Inflammatory macrophage treated with lipopolysaccharide for 4 hours (primary cell): ENCODE data around the gene NR5A1.

Source experiments
- DNase-seq: peaks from one replicate; pipeline ENCODE4 v3.0.0-alpha.2; 2020

NR5A1 gene

DNA sequence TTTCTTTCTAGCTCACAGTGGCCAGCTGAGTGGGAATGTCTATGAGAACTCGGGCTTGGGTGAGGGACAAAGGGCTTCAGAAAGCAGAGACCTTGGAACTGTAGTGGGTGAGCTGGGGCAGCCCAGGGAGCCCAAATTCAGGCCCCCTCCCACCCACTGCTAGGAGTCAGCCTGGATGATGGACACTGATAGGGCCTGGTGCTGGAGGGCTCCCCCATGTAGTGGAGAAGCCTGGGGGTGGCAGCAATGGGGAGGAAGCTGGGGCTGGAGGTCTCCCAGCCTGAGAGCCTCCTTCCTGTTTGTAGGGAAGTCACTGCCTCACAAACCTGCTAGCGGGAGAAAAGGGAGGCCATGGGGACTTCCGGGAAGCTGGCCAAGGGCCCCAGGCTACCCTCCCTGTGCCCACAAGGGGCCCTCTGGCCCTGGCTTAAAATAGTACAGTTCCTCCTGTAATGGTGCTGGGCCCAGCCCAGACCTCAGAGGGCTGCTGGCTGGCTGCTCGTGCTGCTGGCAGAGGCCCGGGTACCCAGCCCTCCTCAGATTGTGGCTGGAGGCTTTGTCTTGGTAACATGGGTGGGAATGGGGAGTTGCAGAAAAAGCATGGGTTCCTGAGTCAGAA is 6.3 kb upstream of the NR5A1 start:
- DNase-seq, result no peak

DNA sequence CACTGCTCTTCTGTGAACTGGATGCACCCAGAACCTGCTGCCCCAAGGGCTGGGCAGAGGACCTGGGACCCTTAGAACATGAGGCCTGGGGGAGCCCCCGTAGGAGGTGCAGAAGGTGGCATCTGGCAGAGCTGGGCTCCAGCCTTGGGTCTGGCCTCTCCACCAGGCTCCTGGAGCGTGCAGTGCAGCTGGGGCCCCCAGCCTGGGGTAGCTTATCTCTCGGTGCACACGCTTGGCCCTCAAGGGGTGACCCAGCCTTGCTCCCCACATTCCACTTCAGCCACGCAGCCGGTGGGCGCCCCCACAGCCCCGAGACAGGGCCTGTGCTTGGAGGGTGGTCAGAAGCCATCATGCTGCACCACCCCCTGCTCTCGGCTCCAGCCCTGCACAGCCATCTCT is 5.6 kb upstream of the NR5A1 start:
- DNase-seq, result no peak

DNA sequence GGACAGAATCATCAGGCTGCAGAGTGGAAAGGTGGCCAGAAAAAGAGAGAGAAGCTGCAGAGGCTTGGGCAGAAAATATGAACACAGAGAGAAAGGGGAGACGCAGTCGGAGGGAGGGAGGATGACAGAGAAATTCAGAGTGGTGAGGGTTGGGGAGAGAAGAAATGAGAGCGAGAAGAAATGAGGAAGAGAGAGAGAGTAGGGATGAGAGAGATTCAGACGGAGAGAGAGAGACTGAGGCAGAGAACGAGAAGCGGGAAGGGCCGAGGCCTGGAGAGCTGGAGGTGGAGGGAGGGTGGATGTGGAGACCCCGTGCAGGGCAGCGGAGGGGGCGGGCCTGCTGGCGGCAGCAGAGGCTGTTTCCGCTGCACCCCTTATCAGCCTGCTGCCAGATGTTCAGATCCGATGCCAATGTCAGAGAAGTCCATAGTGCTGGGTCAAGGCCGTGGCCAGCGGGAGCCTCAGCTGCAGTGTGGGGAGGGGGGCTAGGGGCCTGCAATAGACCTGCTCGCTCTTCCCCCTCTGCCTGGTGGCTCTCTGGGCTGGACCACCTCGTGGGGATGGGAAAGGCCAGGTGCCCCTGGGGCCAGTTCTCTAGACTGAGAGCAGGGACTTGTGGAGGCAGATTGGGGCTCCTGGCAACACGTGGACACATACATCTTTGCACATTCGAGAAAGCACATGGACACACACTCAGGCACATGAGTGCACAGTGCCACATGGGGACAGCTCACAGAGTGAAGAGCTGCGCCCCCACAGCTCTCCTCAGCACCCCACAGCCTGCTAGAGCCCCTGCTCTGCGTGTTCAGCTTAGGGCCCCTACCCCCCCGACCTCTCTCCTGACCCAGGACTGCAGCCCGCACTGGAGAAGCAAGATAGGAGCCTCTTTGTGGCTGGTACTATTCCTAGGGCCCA is 4.9 kb upstream of the NR5A1 start:
- DNase-seq, result no peak

DNA sequence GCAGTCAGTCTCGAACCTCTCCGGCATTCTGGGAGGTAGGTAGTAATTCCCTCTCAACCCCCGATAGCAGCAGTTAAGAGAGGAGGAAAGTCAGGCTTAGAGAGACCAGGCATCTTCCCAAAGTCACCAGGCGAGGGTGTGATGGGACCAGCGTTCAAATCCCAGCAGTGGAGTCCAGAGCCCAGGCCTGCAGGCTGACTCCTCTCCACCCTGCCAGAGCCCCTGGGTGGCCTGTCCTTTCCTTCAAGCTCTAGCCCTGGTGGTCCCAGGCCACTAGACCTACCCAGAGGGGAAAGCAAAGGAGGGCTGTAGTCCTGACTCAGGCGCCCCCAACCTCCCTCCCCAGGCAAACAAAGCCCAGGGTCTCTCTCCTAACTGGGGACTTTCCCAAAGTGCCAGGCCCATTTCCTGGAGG is 4.2 kb upstream of the NR5A1 start:
- DNase-seq, result no peak

DNA sequence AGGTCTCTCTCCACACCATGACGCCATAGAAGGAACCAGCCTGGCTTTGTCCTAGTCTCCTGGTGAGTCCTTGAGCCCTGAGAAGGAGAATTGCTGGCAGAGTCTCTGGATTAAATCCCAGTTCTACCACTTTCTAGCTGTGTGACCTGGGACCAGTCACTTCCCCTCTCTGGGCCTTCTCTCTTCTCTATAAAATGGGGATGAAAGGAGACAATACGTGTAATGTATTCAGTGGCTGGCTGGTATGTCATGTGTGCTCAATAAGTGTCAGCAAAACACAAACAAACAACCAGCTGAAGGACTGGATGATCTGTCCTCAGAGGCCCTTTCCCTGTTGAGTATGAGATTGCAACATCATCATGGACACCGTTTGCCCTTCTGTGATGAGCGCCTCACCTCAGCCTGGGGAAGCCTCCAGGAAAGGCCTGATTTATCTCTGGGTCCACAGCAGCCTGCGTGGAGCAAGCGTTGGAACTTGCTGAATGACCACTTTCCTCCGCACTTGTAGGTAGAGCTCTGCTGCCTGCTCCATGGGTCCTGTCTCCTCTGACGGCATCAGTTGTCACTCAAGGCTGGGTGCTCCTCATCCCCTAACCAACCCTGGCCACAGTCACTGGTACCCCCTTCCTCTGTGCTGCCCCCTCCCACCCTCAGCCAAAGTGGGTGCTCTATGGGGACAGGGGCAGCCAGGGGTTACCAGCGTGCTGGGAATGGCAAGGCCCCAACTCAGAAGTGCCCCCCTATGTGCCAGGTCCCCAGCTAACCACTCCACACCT is 3.6 kb upstream of the NR5A1 start:
- DNase-seq, result no peak

DNA sequence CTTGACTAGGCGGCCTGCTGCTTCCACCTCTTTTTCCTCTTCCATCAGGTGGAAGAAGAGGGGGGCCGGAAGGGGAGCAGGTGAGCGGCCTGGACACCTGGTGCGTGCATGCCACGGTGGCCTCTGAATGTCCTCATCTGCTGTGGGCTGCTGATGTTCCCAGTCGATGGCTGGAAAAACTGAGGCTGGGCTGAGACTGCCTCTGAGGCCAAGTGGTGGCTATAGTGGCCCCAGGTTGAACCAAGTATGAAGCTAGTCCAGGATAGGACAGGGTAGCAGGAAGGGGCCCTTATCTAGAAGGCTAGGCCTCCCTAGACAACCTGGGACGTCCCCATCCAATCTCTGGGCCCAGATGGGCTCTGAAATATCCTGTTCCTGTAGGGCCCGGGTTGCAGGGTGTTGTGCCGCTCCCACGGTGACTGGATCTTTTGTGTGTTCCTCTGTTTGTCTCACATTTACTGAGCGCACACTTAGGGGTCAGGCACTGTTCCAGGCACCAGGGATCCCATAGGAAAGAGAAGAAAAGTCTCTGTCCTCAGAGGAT is 753 bp upstream of the NR5A1 start:
- no peak for DNase-seq

DNA sequence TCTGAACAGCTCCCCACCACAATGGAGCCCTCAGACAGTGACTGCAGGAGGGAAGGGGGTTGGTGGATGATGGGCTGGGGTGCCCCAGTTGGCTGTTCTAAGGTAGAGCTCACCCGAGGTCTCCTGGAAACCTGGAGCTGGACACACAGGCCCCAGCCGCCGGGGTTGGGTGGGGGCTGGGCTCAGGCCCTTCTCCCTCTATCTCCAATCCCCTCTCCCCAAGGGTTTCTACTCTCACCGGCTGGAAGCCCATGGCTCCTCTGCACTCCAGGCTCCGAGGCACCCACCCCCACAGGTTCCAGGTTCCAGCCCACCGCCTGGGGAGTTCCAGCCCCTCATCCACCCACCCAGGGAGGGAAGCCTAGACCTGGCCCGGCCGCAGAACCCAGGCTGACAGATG is 766 bp downstream of the NR5A1 start:
- no peak for DNase-seq

DNA sequence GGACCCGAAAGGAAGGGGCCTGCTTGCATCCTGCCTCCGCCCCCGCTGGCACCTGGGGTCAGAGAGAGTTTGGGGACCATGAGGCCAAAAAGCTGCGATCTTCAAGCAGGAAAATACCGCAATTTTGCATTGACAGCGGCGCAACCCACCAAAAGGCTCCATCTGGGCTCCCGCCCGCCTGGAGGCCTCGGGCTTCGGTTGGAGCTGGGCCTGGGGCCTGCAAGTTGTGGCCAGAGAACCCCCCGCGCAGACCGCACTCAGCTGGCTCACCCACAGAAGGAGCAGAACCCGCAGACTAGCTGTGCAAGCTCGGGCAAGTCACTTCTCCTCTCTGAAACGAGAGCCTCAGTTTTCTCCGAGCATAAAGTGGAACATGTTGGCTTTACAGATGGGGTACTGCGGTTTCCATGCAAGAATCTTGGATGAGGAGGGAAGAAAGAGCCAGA is 1.3 kb downstream of the NR5A1 start:
- no peak for DNase-seq

DNA sequence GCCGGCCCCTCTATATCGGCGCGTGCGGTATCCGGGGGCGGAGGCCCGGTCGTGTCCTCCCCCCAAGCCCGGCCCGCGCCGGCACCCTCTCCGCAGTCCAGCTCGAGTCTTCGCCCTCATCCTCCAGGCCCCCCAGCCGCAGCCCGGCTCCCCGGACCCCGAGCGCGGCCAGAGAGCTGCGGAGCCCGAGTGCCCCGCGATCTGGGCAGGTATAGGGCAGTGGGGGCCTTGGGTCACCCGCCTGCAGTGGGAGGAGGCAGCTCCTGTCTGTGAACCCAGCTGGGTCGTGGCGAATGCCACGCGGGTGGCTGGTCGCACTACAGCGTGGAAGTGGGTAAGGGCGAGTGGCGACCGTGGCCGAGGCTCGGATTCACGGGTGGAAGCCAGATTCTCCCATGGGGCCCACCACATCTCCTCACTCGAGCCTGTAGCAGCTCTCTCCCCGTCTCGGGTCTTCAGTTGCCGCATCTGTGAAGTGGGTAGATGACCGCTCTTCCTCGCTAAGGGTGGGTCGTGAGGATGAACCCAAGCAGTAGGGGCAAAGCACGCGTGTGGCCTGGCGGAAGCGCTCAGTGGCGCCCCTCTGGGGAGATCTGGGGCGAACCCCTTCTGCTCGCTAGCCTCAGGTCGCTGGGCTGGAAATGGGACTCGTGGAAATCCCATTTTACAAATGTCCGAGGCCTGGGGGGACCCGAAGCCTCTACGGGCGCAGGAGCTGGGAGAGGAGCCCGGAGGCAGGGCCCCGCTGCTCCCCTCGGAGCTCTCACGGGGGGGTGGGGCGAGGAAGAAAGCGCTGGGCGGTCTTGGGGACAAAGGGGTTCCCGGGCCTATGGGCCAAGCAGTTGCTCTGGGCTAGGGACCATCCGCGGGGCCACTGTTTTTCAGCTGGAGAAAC is 1.9 kb downstream of the NR5A1 start:
- DNase-seq, result no peak

DNA sequence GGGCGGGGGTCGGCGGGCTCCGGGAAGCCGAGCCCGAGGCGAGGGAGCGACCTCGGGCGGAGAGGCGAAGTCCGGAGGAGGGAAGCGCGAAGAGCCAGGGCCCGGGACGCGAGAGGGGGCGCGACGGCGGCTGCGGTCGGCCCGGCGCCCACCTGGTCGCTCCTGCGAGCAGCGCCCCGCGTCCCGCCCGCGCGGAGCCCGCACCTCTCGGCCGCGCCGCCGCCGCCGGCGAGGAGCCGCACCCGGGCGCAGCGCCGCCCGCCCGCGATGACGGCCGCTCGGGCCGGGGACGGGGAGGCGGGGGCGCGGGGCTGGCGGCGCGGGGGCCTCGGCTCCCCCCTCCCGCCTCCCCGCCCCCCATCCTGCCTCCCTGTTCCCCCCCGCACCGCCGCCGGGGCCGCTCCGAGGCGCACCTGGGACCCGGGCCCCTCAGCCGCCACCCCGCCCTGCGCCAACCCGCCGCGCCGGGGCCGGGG is 2.6 kb downstream of the NR5A1 start:
- no peak for DNase-seq

DNA sequence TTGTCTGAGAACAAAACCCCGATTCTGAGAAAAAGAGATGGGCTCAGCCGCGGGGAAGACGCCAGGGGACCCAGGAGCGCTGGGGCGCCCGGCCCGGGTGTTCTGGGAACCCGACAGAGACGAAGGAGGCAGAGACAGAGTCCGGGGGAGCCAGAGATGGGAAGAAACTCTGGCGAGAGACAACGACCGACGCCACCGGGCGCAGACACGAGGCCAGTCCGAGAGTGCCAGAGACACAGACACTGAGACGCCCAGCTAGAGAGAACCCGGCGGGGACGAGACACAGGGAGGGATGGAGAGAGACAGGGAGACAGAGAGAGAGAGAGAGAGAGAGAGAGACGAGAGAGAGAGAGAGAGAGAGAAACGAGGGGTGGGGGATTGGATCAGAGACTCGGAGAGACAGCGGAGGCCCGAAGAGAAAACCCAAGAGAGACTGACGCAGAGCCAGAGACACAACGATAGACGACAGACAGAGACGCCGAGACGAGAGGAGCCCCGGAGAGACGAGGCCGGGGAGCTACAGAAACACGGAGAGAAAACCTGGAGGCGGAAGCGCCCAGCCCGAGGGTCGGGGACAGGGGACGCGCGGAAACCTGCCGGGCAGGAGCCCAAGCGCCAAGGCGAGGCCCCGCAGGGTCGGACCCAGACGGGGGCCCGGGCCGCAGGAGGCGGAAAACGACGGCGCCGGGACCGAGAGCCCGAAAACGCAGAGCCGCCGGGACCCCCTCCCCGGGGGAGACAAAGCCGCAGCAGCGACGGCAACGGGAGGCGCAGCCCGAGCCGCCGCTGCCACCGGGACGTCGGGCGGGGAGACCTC is 3.3 kb downstream of the NR5A1 start:
- DNase-seq, result no peak

DNA sequence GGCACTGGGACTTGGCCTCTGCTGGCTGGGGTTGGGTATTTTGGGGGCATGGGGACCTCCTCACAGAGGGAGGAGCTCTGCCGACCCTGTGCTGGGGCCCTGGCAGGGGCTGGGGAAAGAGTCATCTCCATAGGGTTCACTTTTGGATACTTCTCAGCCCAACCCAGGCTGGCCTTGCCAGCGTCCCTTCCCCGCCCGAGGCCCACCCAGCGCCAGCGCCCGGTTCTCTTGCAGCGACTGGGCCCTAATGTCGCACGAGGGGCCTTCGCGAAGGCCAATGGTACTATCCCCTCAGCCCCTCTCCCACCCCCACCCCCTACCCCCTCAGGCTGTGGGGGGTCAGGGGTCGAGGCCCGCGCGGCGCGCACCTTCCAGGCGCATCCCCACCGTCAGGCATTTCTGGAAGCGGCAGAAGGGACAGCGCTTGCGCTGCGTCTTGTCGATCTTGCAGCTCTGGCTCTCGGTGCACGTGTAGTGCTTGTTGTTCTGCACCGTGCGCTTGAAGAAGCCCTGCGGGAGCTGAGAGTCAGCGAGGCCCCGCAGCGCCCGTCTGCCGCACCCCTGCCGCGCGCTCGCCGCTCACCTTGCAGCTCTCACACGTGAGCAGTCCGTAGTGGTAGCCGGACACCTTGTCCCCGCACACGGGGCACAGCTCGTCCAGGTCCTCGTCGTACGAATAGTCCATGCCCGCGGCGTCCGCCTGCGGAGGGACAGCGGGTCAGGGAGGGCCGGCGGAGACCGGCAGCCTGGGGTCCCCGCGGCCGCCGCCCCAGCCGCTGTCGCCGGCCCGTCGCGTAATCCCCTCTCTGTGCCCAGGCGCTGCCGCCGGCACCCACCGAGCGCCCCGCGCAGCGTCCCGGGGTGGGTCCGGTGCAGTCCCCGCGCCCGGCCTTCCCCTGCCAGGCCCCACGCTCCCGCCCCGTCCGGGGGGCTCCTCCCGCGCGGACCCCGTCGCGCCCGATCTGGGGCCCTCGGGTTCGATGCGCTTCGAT is 4.2 kb downstream of the NR5A1 start:
- no peak for DNase-seq

DNA sequence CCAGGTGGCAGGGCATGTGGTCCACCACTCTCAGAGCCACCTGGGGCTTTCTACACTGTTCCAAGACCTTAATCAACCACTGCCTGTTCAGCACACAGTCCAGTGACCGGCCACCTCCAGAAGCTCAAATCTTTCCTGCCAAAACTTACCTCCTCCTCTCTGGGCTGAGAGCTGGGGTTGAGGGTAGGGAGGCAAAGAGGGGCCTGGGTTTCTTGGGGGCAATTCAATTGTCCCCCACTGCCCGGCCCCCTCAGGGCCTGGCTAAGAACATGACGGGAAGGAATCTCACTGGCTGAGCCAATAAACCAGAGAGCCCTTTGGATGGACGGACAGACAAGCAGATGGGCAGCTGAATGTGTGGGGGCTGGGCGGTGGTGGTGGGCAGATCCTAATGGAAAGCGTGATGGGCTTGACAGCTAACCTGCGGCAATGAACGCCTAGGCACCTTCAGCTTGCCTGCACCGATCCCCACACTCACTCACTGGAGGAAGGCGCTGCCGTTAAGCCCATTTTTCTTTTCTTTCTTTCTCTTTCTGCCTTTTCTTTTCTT is 5.4 kb downstream of the NR5A1 start:
- DNase-seq, result no peak

DNA sequence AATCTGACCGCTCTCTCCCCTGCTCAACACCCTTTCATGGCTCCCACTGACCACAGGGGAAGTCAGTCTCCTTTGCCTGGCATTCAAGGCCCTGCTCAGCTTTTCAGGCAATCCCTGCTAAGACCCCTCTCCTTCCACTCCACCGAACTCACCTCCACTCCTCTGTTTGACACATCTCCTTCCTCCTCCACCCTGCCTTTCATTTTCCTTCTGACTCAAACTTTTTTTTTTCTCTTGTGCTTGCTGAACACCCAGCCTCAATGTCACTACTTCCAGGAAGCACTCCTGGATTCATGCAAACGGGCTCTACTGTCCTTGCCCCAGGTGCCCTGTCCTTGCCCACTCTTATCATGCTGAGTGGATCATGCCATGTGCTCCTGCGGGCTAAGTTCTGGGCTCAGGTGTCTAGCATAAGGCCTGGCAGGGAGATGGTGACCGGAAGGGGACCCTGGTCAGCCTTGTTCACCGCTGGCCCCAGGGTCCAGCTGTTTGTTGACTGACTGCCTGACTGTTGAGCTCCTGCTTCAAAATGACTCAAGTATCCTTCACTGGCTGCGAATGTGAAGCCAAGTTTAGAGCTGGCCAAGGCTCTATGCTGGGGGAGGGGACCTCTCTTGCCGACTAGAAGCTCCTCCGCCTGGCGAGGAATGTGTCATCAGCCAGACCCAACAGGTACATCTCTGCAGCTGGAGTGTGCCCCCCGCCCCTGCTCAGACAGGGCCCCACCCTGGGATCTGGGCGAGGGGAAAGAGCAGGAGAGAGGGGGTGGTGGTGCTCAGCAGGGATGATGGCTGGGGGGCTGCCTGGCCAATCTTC is 6.2 kb downstream of the NR5A1 start:
- DNase-seq, result no peak

DNA sequence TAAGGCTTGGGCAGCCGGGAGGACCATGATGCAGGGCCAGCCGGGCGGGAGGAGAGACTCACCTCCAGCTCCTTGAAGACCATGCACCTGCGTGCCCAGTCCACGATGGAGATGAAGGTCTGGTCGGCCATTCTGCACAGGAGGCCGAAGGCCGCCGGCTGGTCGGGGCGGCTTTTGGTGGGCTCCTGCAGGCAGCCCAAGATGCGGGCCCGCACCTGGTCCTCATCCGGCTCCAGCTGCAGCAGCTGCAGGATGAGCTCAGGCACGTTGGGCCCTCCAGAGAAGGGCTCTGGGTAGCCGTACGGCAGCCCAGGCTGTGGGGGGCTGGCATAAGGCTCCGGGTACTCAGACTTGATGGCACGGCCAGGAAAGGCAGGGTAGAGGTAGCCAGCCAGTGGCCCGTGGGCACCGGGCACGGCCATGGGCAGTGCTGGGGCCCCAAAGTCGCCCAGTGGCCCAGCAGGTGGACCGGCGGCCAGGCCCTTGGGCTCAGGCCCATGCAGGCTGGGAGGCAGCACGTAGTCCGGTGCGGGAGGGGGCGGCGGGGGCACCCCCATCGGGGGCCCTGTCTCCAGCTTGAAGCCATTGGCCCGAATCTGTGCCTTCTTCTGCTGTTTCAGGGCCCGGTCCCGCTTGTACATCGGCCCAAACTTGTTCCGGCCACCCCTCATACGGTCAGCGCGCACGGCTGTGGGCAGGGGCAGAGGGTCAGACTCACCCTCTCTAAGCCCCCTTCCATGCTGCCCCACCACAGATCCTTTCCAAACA is 7.0 kb downstream of the NR5A1 start:
- no peak for DNase-seq

DNA sequence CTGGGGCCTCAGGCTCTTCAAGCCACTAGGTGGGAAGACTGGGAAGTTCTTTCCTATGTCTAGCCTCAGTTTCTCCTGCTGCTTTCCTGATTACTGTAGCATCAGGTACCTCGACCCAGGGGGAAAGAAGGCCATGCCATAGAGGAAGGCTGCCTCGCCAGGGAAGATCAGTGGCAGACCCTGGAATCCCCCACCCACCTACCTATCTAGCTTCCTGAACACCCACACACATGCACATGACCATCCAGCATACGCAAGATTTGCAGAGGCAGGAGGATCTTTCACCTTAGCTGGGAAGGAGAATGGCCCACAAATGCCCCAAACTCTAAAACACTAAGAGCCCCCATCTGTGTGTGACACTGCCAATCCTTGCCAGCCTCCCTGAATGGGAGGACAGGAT is 8.0 kb downstream of the NR5A1 start:
- peak; percentile 20 for DNase-seq

DNA sequence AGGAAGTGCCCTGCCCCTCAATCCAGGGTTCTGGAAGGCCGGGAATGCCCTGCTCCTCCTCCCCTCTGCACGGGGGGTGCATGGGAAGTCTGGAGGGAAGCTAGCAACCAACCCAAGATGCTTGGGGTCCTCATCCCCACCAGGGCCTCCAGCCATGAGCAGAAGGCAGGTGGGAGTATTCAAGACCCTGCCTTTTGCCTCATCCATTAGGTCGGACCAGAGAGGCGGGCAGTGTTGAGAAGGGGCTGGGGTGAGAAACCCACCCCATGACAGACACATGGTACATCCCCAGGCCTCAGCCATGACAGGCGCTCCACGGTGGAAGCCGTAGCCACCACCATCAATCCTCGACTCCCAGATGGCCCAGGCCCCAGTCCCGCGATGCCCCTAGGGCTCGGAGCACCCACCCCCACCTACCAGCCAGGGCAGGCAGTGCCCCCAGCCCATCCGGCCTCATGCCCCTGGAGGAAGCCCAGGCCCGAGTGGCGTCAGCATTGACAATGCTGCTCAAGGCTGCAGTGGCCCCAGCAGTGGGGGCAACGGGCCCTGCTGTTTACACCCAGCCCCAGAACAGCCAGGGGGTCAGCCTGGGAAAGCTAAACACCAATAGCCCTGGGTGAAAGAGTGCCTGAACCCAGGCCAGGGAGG is 8.6 kb downstream of the NR5A1 start:
- no peak for DNase-seq
